ENCODE data around the gene ATP5PB.

GRCh38 chr1:111446967-111447892 is 2.0 kb upstream of the ATP5PB start:
- no peak for TF ChIP-seq CTCF (IDR thresholded peaks at IDR 0.05; ENCODE audit: low read length)
- no peak for TF ChIP-seq EZH2 (IDR thresholded peaks at IDR 0.05; ENCODE audit: borderline replicate concordance, low read length)
